Measurements from ENCODE around the gene TNK2.
"Not testable (repeated sequence)": the region's sequence is repeated elsewhere in the genome, so short reads cannot be mapped to it uniquely, and the experiment has no call there.

TNK2 gene

GRCh38 chr3:195824425-195825190 lies 83.7 kb downstream of the TNK2 start:
- not testable (repeated sequence) for DNase-seq (ENCODE audit: low read depth in 1 of 2, low spot score in 1 of 2)

GRCh38 chr3:195823999-195824398 lies 84.4 kb downstream of the TNK2 start:
- DNase-seq (ENCODE audit: low read depth in 1 of 2, low spot score in 1 of 2) = no peak

GRCh38 chr3:195823280-195823679 lies 85.1 kb downstream of the TNK2 start:
- no peak for DNase-seq (ENCODE audit: low read depth in 1 of 2, low spot score in 1 of 2)

DNA sequence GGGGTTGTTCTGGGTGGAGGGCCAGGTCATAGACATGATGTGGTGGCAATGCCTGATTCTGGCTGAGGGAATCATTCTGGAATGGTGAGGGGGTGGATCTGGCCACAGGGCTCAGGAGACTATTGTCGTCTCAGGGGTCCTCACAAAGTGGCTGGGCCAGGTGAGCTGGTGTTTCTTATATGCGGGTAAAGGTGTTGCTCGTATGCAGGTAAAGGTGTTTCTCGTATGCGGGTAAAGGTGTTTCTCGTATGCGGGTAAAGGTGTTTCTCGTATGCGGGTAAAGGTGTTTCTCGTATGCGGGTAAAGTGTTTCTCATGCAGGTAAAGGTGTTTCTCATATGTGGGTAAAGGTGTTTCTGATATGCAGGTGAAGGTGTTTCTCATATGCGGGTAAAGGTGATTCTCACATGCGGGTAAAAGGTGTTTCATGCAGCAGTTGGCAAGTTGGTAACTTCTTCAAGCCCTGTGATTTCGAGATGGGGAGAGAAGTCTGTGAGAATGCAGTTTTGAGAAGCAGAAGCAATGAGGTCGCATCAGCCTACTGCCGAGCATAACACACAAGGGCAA lies 86.1 kb downstream of the TNK2 start:
- no peak for DNase-seq (ENCODE audit: low read depth in 1 of 2, low spot score in 1 of 2)

DNA sequence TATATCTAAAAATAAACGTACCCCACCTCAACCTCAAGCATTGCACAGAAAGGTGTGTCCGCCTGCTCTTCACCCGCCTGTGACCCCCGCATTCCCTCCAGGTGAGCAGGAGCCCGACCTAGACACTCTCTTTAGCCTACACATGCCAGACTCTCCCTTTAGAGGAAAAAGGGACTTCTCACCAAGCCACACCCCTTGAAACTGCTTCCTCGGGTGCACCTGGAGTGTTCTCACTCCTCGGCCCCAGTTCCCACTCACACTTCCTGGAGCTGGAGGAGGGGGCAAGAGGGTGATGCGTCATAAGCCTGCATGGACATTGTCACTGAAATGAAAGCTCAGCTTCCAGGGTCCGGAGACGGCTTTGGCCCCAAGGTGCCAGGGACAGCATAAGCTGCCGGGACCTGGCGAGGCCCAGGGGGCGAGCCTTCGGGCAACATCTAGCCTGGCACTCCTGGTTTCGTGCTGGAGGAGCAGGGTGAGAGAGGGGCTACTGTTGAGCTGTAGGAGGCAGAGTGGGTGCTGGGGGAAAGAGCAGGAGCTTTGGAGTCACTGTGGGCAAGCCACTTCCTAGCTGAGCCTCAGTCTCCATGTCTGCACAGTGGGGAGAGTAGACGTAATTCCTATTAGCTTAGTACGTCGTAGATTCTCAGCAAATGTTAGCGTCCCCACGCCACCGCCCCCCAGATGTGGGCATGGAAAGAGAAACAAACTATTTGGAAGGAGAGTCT lies 86.8 kb downstream of the TNK2 start:
- no peak for DNase-seq (ENCODE audit: low read depth in 1 of 2, low spot score in 1 of 2)

DNA sequence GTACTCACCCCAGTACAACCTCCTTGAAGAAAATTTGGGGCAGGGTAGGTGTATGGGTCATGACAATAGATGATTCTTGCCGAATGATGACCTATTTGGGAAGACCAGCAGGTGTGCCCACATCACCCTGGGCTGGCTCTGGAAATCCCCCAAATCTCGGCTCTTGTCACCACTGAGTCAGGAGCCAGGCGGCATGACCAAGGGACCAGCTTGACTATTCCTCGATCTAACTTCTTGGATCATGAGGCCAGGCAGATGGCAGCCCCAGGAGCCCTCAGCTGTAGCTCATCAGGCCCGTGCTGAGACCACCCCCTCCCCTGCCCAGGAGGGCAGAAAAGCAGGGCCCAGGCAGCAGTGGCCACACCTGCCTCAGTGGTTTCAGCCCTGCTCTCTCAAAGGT lies 87.5 kb downstream of the TNK2 start:
- no peak for DNase-seq (ENCODE audit: low read depth in 1 of 2, low spot score in 1 of 2)

DNA sequence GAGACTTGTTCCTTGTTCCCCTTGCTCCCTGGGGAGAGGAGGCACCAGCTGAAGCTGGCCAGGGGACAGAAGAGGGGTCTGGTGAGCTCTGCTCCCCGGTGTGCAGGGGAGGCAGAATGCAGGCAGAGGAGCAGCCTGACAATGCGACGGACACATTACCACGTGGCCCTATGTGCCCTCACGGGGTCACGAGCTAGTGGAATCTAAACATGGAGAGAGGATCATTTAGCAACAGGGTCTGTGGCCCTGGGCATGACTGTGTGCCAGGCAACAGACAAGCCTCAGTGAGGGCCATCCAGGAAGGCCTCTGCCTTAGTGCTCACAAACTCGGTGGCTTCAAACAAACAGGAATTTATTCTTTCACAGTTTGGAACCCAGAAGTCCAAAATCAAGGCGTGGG lies 88.2 kb downstream of the TNK2 start:
- DNase-seq (ENCODE audit: low read depth in 1 of 2, low spot score in 1 of 2) = no peak

- DNase-seq (ENCODE audit: low read depth in 1 of 2, low spot score in 1 of 2) = no peak
Measured at GRCh38 chr3:195818301-195818700, 90.0 kb downstream of the TNK2 start.

DNA sequence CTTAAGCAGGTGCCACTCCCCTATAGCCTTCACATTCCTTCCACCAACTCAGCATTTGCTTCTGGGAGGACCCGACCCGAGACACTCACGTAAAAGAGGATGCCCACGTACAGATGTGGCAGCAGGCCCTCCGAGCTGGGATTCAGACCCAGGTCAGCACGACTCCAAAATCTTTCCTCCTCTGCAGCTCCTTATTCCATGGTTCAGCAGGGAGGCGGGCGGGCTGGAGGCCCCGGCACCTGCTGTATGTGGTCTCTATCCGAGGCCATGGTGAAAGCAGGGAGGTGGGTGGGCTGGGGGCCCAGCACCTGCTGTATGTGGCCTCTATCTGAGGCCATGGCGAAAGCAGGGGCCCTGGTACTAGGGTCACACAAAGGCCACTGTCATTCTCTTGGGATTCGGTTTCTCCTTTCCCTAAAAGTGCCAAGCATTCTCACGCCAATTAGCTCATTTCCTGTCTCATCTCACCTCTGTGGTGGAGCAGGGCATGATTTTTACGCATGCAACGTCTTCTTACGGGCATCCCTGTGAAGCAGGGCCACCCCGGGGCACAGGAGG lies 90.7 kb downstream of the TNK2 start:
- no peak for DNase-seq (ENCODE audit: low read depth in 1 of 2, low spot score in 1 of 2)

- not testable (repeated sequence) for DNase-seq (ENCODE audit: low read depth in 1 of 2, low spot score in 1 of 2)
Measured at GRCh38 chr3:195816276-195816913, 92.0 kb downstream of the TNK2 start.

- DNase-seq (ENCODE audit: low read depth in 1 of 2, low spot score in 1 of 2) = no peak
Measured at GRCh38 chr3:195815169-195815771, 93.1 kb downstream of the TNK2 start.

DNA sequence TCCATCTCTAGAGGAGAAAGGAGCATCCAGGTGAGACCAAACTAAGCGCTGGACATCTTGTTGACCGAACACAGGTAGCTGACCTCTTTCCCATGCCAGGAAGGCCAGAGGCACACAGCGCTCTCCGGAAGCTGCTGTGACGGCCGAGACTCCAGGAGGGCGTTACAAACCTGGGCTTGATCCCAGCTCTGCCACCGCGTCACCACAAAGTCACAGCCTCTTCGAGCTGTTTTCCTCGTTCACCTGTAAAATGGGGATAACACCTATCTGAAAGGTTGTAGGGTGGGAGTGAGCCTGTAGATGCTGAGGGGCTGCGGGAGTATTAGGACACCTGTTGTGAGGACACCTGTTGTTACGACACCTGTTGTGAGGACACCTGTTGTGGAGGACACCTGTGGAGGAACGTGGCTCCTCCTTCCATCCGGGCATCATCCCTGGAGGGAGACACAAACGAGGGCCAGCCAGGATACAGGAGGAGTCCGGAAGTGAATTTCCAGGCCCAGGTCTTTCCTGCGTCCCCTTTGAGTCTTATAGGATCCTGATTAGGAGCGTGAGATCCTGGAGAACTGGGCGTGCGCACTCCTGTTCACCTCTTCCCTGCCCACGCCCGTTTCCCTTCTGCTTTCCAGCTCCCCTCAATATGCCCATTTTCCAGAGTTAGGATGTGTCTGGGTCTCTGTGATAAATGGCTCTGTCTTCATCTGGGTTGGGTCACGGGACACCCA lies 94.3 kb downstream of the TNK2 start:
- no peak for DNase-seq (ENCODE audit: low read depth in 1 of 2, low spot score in 1 of 2)
